GM23248 (cell line): ENCODE measurements around the gene SLC46A1. TPM values are rescaled to one million over a fixed set of nuclear protein-coding genes. Genes with fewer than 3 reads are reported as not detected.

Experiments
- DNase-seq: peaks from one replicate; pipeline ENCODE4 v3.0.0-alpha.2; 2015
- H2AFZ ChIP-seq: fragments of 200-600 bp; sonication (generic); 2 replicates; pipeline ENCODE4 v1.6.1; 2016; ENCODE audit warnings: antibody characterized with exemption
- H3F3A ChIP-seq: fragments of 200-600 bp; sonication (generic); 2 replicates; pipeline ENCODE4 v1.6.1; 2016; ENCODE audit warnings: mild to moderate bottlenecking, antibody characterized with exemption, mixed run types; ENCODE audit not compliant: insufficient read depth
- H3K27ac ChIP-seq: fragments of 200-600 bp; sonication (generic); 2 replicates; pipeline ENCODE4 v1.5.1; 2016; ENCODE audit warnings: mild to moderate bottlenecking
- H3K27me3 ChIP-seq: fragments of 200-600 bp; sonication (generic); replicated peaks from 2 replicates; pipeline ENCODE4 v1.6.1; 2016; ENCODE audit warnings: mild to moderate bottlenecking; ENCODE audit not compliant: insufficient read depth
- H3K36me3 ChIP-seq: fragments of 200-600 bp; sonication (generic); 2 replicates; pipeline ENCODE4 v1.6.1; 2016; ENCODE audit warnings: low read depth, mild to moderate bottlenecking
- H3K4me1 ChIP-seq: fragments of 200-600 bp; sonication (generic); 2 replicates; pipeline ENCODE4 v1.6.1; 2016; ENCODE audit warnings: mild to moderate bottlenecking; ENCODE audit not compliant: insufficient read depth
- H3K4me2 ChIP-seq: fragments of 200-600 bp; sonication (generic); one replicate; pipeline ENCODE4 v1.6.1; 2016; ENCODE audit warnings: mild to moderate bottlenecking; ENCODE audit not compliant: unreplicated experiment
- H3K4me3 ChIP-seq: fragments of 200-600 bp; sonication (generic); 2 replicates; pipeline ENCODE4 v1.5.1; 2016; ENCODE audit warnings: mild to moderate bottlenecking
- H3K79me2 ChIP-seq: fragments of 200-600 bp; sonication (generic); 2 replicates; pipeline ENCODE4 v1.6.1; 2016; ENCODE audit warnings: mild to moderate bottlenecking; ENCODE audit not compliant: insufficient read depth
- H3K9ac ChIP-seq: fragments of 200-600 bp; sonication (generic); 2 replicates; pipeline ENCODE4 v1.6.1; 2016; ENCODE audit warnings: mild to moderate bottlenecking
- H3K9me2 ChIP-seq: fragments of 200-600 bp; sonication (generic); 2 replicates; pipeline ENCODE4 v1.6.1; 2016; ENCODE audit warnings: mixed run types, mild to moderate bottlenecking, moderate library complexity; ENCODE audit not compliant: insufficient read depth
- H3K9me3 ChIP-seq: fragments of 200-600 bp; sonication (generic); one replicate; pipeline ENCODE4 v1.6.1; 2017; ENCODE audit warnings: low read depth
- H4K20me1 ChIP-seq: fragments of 200-600 bp; sonication (generic); 2 replicates; pipeline ENCODE4 v1.6.0; 2016; ENCODE audit not compliant: insufficient read depth
- EZH2 ChIP-seq: fragments of 200-600 bp; sonication (generic); IDR thresholded peaks from 2 replicates; pipeline ENCODE4 v1.6.1; 2018; ENCODE audit warnings: antibody characterized with exemption, mild to moderate bottlenecking; ENCODE audit not compliant: insufficient read depth, poor library complexity, severe bottlenecking
- EZH2phosphoT487 ChIP-seq: fragments of 200-600 bp; sonication (generic); IDR thresholded peaks from 2 replicates; pipeline ENCODE4 v1.6.1; 2018; ENCODE audit warnings: antibody characterized with exemption, moderate library complexity, mild to moderate bottlenecking, low read depth; ENCODE audit not compliant: insufficient read depth
- WGBS, 2 experiments: methylation state at CpG; one replicate each; pipeline ENCODE4 v1.1.6; 2015 to 2017; ENCODE audit warnings: low lambda C conversion rate in 2 of 2, low coverage in 1 of 2; ENCODE audit errors: missing lambda C conversion rate in 2 of 2; 5-methylcytosine and 5-hydroxymethylcytosine counted together
- in situ Hi-C: fragments of 300-500 bp; cut with MboI; formaldehyde crosslinking; loops from 2 replicates; pipeline ENCODE4 v1.15.0; 2020
- microRNA-seq: library from miRNA; unstranded; fragments of <30 nt; microRNA quantifications from one replicate; pipeline ENCODE4, GENCODE V29; 2016; ENCODE audit warnings: borderline number of aligned reads
- polyA plus RNA-seq: library from polyadenylated mRNA; unstranded; fragments of >200 nt; fragmentation: Nextera tagmentation; extraction: Ambion mirVana; gene quantifications from 2 replicates; pipeline ENCODE4 v1.2.1, GENCODE V29; 2016
- total RNA-seq: library from RNA; depleted of rRNA; stranded (reverse); fragments of >200 nt; shearing (Covaris generic); gene quantifications from 2 replicates; pipeline ENCODE4 v1.2.3, GENCODE V29; 2014; rRNA removed

SLC46A1 gene
- total and polyA plus RNA-seq, 2 experiments from 2014 or later: 4.9 to 11.1 TPM

DNA sequence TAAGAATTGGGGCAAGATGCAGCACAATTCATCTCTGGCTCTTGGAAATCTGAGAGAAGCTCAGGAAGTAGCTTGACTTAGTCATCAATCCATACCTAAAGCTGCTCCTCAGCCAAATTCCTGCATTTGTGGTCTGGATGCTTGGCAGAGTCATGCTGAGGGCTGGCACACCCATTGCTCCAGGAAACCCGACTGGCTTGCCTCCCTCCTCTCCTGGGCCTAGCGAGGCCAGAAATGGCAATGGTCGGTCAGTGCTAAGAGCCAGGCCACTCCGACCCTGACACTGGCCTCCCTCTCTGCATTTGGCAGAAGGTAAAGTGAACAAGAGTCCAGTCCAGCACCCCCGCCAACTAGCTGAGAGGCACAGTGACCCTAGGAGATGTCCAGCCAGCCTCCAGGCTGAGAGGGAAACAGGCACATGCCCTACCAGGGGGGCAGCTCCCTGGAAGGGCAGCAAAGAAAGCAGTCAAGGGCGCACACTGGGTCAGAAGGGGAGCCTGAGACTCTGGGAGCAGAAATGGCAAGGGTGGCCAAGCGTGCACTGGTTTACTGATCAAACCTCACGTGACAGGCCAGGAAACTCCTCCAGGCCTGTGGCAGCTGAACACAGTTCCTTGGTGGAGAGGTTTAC is 58.6 kb downstream of the SLC46A1 start:
- no peak for TF ChIP-seq EZH2phosphoT487
- TF ChIP-seq EZH2: no peak
- peaks cover 60% of the 10 kb centered on the region for H3F3A ChIP-seq
- H3K27me3 ChIP-seq: no peaks in the 10 kb centered on the region
- H3K9ac ChIP-seq: peak overlapping the region; percentile 43; the same call in 1 of the 2 replicates
- peak; percentile 95 for DNase-seq
- no peak overlapping the region for H2AFZ ChIP-seq
- H3K36me3 ChIP-seq: peaks cover 47% of the 10 kb centered on the region
- no peaks in the 10 kb centered on the region for H3K9me3 ChIP-seq
- H3K9me2 ChIP-seq: no peaks in the 10 kb centered on the region
- peaks cover 24% of the 10 kb centered on the region for H3K4me1 ChIP-seq
- H4K20me1 ChIP-seq: no peaks in the 10 kb centered on the region
- peaks cover 4% of the 10 kb centered on the region for H3K79me2 ChIP-seq
- H3K4me2 ChIP-seq: peak overlapping the region; percentile 19
- H3K4me3 ChIP-seq: no peak overlapping the region
- peak overlapping the region; percentile 73 for H3K27ac ChIP-seq
- in situ Hi-C loops: no loop called here
- 60 to 61% methylated on average over 8 of the region's 8 CpGs for WGBS, 2 experiments

DNA sequence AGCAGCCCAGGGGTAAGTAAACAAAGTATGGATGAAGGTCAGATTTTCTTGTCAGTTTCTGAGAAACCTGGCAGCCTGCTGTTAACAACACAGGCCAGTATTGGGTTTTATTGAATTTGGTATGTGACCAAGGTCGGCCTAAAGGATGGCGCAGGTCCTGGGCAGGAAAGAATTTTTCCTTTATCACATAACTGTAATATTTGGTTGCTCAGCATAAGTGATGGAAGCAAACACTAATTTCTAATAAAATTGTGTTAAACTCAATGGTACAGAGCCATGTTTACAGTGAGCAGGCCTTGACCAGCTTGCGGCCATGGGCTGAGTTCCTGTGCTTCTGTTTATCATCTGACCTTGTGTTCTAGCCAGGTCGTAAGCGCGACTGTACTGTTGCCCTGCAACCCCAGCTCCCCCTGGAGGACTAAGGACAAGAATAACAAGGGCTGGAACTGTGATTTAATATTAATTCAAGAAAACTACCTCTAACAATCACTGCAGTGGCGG is 59.2 kb downstream of the SLC46A1 start:
- no peaks in the 10 kb centered on the region for H3K9me2 ChIP-seq
- H3K4me2 ChIP-seq: peak overlapping the region; percentile 19
- H4K20me1 ChIP-seq: no peaks in the 10 kb centered on the region
- peaks cover 24% of the 10 kb centered on the region for H3K4me1 ChIP-seq
- peak overlapping the region; percentile 73 for H3K27ac ChIP-seq
- peaks cover 4% of the 10 kb centered on the region for H3K79me2 ChIP-seq
- H3K9ac ChIP-seq: peak overlapping the region; percentile 11; the same call in 1 of the 2 replicates
- no peak for TF ChIP-seq EZH2phosphoT487
- TF ChIP-seq EZH2: no peak
- no peak overlapping the region for H2AFZ ChIP-seq
- H3K4me3 ChIP-seq: no peak overlapping the region
- no peak for DNase-seq
- H3F3A ChIP-seq: peaks cover 60% of the 10 kb centered on the region
- in situ Hi-C loops: no loop called here
- H3K27me3 ChIP-seq: no peaks in the 10 kb centered on the region
- 71 to 81% methylated on average over 7 of the region's 7 CpGs for WGBS, 2 experiments
- H3K36me3 ChIP-seq: peaks cover 50% of the 10 kb centered on the region
- no peaks in the 10 kb centered on the region for H3K9me3 ChIP-seq

DNA sequence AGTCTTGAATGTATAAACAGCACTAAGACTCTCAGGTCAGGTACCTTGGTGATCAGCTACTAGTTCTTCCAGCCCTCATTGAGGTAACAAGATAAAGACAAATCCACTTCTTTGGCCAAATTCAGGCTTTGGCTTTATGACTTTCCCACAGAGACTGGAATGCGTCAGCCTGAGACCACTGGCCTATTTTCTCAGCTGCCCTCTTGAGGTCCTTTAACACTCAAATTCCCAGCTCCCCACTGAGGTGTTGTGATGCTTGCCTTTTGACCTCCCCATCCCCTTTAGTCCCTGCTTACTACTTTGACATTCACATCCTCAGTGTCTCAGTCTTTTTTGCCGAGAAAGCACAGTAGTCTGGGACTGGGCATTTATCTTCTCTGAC is 59.8 kb downstream of the SLC46A1 start:
- 94 to 98% methylated on average over 2 of the region's 2 CpGs for WGBS, 2 experiments
- no peak overlapping the region for H2AFZ ChIP-seq
- peak overlapping the region; percentile 11; the same call in 1 of the 2 replicates for H3K9ac ChIP-seq
- peak overlapping the region; percentile 19 for H3K4me2 ChIP-seq
- H3F3A ChIP-seq: peaks cover 60% of the 10 kb centered on the region
- no peak for DNase-seq
- H3K9me2 ChIP-seq: no peaks in the 10 kb centered on the region
- H3K27me3 ChIP-seq: no peaks in the 10 kb centered on the region
- H3K79me2 ChIP-seq: peaks cover 7% of the 10 kb centered on the region
- peaks cover 50% of the 10 kb centered on the region for H3K36me3 ChIP-seq
- in situ Hi-C loops: no loop called here
- no peaks in the 10 kb centered on the region for H4K20me1 ChIP-seq
- TF ChIP-seq EZH2phosphoT487 (no peak), EZH2 (no peak)
- H3K4me1 ChIP-seq: peaks cover 24% of the 10 kb centered on the region
- no peak overlapping the region for H3K4me3 ChIP-seq
- peak overlapping the region; percentile 73 for H3K27ac ChIP-seq
- no peaks in the 10 kb centered on the region for H3K9me3 ChIP-seq

DNA sequence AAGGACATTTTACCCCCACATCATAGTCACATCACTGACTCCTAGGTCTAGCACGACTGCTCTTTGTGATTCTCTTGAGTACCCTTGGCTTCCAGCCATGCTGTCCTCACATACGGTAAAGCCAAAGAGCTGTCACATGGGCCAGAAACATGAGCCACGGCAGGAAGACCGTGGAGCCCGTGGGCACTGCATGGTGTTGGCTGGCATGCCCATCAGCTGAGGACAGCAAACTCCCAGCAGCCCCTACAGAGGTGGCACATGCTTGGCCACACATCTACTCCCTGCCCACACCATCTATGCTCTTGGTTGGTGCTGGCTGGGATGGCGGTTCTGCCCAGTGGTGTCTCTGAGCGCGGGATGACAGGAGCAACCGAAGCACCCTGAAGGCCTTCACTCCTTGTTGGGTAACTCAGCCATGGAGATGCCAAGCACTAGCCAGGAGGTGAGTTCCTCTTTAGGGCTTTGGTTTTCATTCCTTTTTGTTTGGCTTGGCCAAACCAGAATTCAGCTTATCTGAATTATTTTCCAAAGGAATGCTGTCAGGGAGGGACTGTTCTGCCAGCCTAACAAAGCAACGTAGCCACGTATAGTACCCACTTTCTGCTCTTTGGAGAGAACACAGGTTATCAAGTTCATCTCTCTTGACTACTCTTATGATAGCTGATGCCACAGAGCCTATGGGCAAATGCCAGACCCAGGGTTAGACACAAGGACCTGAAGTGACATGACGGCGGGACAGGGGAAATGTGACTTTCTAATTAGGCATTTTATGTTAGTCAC is 60.4 kb downstream of the SLC46A1 start:
- H3K27me3 ChIP-seq: no peaks in the 10 kb centered on the region
- H3K9me3 ChIP-seq: no peaks in the 10 kb centered on the region
- H3K27ac ChIP-seq: peak overlapping the region; percentile 73
- H4K20me1 ChIP-seq: no peaks in the 10 kb centered on the region
- peaks cover 51% of the 10 kb centered on the region for H3K36me3 ChIP-seq
- H3K4me2 ChIP-seq: no peak overlapping the region
- H3K9me2 ChIP-seq: no peaks in the 10 kb centered on the region
- TF ChIP-seq EZH2 (no peak), EZH2phosphoT487 (no peak)
- peaks cover 9% of the 10 kb centered on the region for H3K79me2 ChIP-seq
- H3F3A ChIP-seq: peaks cover 60% of the 10 kb centered on the region
- 82 to 87% methylated on average over 12 to 13 of the region's 13 CpGs for WGBS, 2 experiments
- H3K4me1 ChIP-seq: peaks cover 24% of the 10 kb centered on the region
- peak overlapping the region; percentile 11; the same call in 1 of the 2 replicates for H3K9ac ChIP-seq
- DNase-seq: no peak
- in situ Hi-C loops: no loop called here
- H3K4me3 ChIP-seq: no peak overlapping the region
- H2AFZ ChIP-seq: no peak overlapping the region

Small RNA genes lying within 50 kb of the gene (microRNA-seq; reads per million reads assigned to microRNA genes)
- gene MIR4723: not detected

Other genes starting within 250 kb of the SLC46A1 start
- 15.9 and 16.1 TPM in 2 replicates for gene TMEM97, start 87.0 kb downstream of the SLC46A1 start, total RNA-seq
- 16.3 and 20.1 TPM in 2 replicates for gene TMEM97, start 87.0 kb downstream of the SLC46A1 start, polyA plus RNA-seq
- gene IFT20, start 70.7 kb downstream of the SLC46A1 start, total RNA-seq: 79.3 and 80.5 TPM in 2 replicates
- 111 and 116 TPM in 2 replicates for gene IFT20, start 70.7 kb downstream of the SLC46A1 start, polyA plus RNA-seq
- 47.7 and 50.8 TPM in 2 replicates for gene TNFAIP1, start 70.5 kb downstream of the SLC46A1 start, total RNA-seq
- 53.7 and 59.4 TPM in 2 replicates for gene TNFAIP1, start 70.5 kb downstream of the SLC46A1 start, polyA plus RNA-seq
- gene POLDIP2, start 48.7 kb downstream of the SLC46A1 start, total RNA-seq: 80.1 and 92.7 TPM in 2 replicates
- gene POLDIP2, start 48.7 kb downstream of the SLC46A1 start, polyA plus RNA-seq: 105 and 112 TPM in 2 replicates
- not detected in 2 replicates for gene SEBOX, start 41.0 kb downstream of the SLC46A1 start, total RNA-seq
- gene SEBOX, start 41.0 kb downstream of the SLC46A1 start, polyA plus RNA-seq: not detected in 2 replicates
- gene VTN, start 35.9 kb downstream of the SLC46A1 start, total RNA-seq: not detected in 2 replicates
- gene VTN, start 35.9 kb downstream of the SLC46A1 start, polyA plus RNA-seq: 0.24 and 0.34 TPM in 2 replicates
- gene SARM1, start 34.5 kb downstream of the SLC46A1 start, total RNA-seq: 16.9 and 24.2 TPM in 2 replicates
- 4.7 and 5.8 TPM in 2 replicates for gene SARM1, start 34.5 kb downstream of the SLC46A1 start, polyA plus RNA-seq
- gene SLC13A2, start 67.4 kb upstream of the SLC46A1 start, total RNA-seq: not detected in 2 replicates
- not detected in 2 replicates for gene SLC13A2, start 67.4 kb upstream of the SLC46A1 start, polyA plus RNA-seq
- gene FOXN1, start 100.1 kb upstream of the SLC46A1 start, total RNA-seq: not detected in 2 replicates
- gene FOXN1, start 100.1 kb upstream of the SLC46A1 start, polyA plus RNA-seq: not detected in 2 replicates
- gene UNC119, start 146.4 kb upstream of the SLC46A1 start, total RNA-seq: 30.9 and 50.9 TPM in 2 replicates
- 28.8 and 29.4 TPM in 2 replicates for gene UNC119, start 146.4 kb upstream of the SLC46A1 start, polyA plus RNA-seq
- gene PIGS, start 165.3 kb upstream of the SLC46A1 start, total RNA-seq: 57.8 and 76.0 TPM in 2 replicates
- gene PIGS, start 165.3 kb upstream of the SLC46A1 start, polyA plus RNA-seq: 68.8 and 72.7 TPM in 2 replicates
- 36.4 and 47.3 TPM in 2 replicates for gene ALDOC, start 170.7 kb upstream of the SLC46A1 start, total RNA-seq
- gene ALDOC, start 170.7 kb upstream of the SLC46A1 start, polyA plus RNA-seq: 18.4 and 18.5 TPM in 2 replicates
- 14.0 and 27.0 TPM in 2 replicates for gene SPAG5, start 192.8 kb upstream of the SLC46A1 start, total RNA-seq
- gene SPAG5, start 192.8 kb upstream of the SLC46A1 start, polyA plus RNA-seq: 20.5 TPM in 2 replicates
- gene RSKR, start 208.0 kb upstream of the SLC46A1 start, total RNA-seq: 1.2 and 6.8 TPM in 2 replicates
- 0.58 and 0.86 TPM in 2 replicates for gene RSKR, start 208.0 kb upstream of the SLC46A1 start, polyA plus RNA-seq
- 145 and 155 TPM in 2 replicates for gene BLTP2, start 238.9 kb upstream of the SLC46A1 start, total RNA-seq
- 49.8 and 55.6 TPM in 2 replicates for gene BLTP2, start 238.9 kb upstream of the SLC46A1 start, polyA plus RNA-seq